Stimulated activated CD4-positive, alpha-beta T cell treated with anti-CD3 and anti-CD28 coated beads, Interleukin-15, amount 100 ng/mL, for 1 hour (primary cell): ENCODE results near the gene RBBP8.
"Not testable (repeated sequence)": the region's sequence is repeated elsewhere in the genome, so short reads cannot be mapped to it uniquely, and the experiment has no call there.

Source experiments
- DNase-seq, 2 donors: peaks; one replicate each; pipeline ENCODE4 v3.0.0-alpha.2; 2020; ENCODE audit warnings: low read depth in 1 of 2, low spot score in 1 of 2

RBBP8 gene

GRCh38 chr18:22939649-22940048 lies 6.5 kb downstream of the RBBP8 start:
- no peak for DNase-seq

DNA sequence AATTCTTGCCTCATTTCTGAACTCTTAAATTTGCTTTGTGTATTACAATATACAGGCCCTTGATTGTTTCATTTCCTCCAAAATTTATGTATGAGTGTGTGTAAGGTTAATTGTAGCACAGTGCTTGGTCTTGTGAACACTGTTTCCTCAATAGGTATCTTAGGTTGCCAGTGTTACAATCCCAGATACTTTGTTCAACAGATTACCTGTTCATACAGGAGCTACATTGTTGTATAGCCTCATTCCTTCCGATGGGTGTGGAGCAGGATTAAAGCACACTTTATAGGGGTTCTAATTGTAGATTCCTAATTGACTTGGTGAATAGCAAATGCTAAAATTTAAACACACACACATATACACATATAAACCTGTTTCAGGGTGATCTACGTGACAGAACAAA lies 10.7 kb downstream of the RBBP8 start:
- no peak for DNase-seq

- no peak for DNase-seq
Measured at GRCh38 chr18:22946217-22946616, 13.1 kb downstream of the RBBP8 start.

- DNase-seq = no peak
Measured at GRCh38 chr18:22946846-22947245, 13.7 kb downstream of the RBBP8 start.

DNA sequence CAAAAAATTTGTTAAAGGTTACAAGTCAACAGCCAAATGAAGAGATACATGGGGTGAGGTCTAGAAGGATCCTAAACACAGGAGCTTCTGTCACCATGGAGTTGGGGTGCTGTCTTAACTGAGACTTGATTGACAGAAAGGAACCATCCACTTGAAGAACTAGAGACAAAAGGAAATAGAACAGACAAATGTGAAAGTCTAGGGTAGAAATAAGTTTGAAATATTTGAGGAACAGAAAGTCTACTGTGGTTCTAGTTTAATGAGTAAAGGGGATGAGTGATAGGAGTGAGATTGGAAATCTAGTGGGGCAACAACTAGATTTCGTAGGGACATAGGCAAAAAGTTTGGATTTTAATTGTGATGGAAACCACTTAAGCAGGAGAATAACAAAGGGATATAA lies 18.7 kb downstream of the RBBP8 start:
- DNase-seq = no peak

DNA sequence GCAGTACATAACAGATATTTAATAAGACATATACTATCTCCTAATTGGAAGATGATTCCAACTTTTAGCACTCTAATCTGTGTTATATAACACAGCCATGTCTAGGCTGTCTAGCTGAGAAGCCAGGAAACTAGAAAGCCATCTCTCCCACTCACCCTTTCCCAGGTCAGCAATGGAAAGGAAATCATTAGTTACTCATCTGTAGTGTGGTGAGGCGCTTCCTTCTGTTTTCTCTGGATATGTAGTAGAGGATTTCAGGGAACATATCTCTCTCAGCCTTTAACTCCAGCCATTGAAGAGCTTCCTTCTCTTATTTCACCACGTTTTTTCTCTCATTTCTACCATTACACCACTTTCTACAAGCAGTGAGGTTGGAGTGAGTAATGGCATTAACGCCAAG lies 19.4 kb downstream of the RBBP8 start:
- no peak for DNase-seq

DNA sequence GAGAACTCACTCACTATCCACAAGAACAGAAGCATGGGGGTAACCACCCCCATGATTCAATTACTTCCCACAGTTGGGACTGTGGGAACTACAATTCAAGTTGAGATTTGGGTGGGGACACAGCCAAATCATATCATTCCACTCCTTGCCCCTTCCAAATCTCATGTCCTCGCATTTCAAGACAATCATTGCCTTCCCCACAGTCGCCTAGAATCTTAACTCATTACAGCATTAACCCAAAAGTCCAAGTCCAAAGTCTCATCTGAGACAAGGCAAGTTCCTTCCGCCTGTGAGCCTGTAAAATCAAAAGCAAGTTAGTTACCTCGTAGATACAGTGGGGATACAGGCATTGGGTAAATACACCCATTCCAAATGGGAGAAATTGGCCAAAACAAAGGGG lies 20.9 kb downstream of the RBBP8 start:
- not testable (repeated sequence) for DNase-seq

DNA sequence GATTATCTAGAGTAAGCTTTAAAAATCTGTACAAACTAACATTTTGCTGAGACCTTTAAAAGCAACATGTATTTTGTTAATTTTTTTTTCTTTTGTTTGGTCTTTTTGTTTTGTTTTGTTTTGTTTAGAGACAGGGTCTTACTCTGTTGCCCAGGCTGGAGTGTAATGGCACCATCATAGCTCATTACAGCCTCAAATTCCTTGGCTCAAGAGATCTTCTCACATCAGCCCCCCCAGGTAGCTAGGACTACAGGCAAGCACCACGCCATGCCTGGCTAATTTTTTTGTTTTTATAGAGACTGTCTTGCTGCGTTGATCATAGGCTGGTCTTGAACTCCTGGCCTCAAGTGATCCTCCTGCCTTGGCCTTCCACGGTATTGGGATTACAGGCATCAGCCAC lies 23.1 kb downstream of the RBBP8 start:
- DNase-seq = no peak

DNA sequence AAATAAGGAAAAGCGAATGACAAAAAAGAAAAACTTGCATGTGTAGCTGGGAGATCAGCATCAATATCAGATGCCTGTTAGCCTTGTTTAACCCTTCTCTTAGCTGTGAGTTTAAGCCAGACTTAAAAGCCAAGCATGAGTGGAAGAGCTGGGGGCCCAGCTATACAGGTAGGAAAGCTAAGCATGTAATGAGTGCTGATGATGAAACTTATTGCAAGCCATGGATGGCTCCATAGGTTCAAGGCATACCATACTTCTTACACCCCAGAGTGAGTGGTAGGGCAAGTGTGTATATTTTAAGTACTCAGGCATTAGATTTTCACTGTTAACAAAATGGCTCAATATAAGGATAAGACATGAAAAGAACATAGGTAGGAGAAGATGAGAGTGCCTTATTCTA lies 28.0 kb downstream of the RBBP8 start:
- no peak for DNase-seq

- DNase-seq = no peak
Measured at GRCh38 chr18:22962004-22962403, 28.9 kb downstream of the RBBP8 start.

- DNase-seq = no peak
Measured at GRCh38 chr18:22964116-22964515, 31.0 kb downstream of the RBBP8 start.

GRCh38 chr18:22964722-22965121 lies 31.6 kb downstream of the RBBP8 start:
- no peak for DNase-seq

- no peak for DNase-seq
Measured at GRCh38 chr18:22971038-22971437, 37.9 kb downstream of the RBBP8 start.

DNA sequence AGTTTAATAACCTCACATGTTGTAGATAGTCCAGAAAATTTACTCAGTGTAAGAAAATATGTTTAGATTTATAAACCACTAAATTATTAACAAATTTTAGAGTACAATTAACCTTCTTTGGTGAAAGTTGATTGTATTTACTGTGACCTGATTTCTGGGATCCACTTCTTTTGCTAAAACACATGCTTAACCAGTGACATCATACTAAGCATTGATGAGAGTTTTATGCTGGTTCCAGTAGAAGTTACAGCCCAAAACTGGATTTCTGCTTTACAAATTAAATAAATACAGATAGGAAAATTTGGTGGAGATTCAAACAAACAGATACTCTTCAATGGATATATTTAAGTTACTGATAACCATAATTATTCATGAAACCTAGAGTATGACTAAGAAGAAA lies 40.9 kb downstream of the RBBP8 start:
- DNase-seq = no peak

- DNase-seq = no peak
Measured at GRCh38 chr18:22974707-22975106, 41.6 kb downstream of the RBBP8 start.

- no peak for DNase-seq
Measured at GRCh38 chr18:22975508-22975907, 42.4 kb downstream of the RBBP8 start.

- no peak for DNase-seq
Measured at GRCh38 chr18:22977847-22978701, 44.9 kb downstream of the RBBP8 start.

- no peak for DNase-seq
Measured at GRCh38 chr18:22980394-22980793, 47.3 kb downstream of the RBBP8 start.

GRCh38 chr18:22981274-22982133 lies 48.4 kb downstream of the RBBP8 start:
- DNase-seq = no peak

DNA sequence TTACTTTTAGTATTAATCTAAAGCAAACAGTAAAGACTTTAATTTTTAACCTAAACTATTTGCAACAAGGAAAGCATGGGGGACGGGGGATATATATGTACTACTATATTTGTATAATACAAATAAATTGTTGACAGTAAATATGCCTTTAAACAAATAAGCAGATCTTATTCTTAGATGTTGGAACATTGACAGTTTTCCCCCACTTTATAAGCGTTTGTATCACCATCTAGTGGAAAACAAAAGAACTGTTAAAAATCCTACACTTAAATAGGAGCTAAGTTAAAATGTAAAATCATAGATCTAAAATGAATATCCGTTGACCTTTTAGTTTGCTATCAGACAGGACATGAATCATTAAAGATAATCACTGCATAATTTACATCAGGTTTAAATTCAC lies 50.0 kb downstream of the RBBP8 start:
- no peak for DNase-seq

GRCh38 chr18:22985250-22985649 lies 52.1 kb downstream of the RBBP8 start:
- no peak for DNase-seq

DNA sequence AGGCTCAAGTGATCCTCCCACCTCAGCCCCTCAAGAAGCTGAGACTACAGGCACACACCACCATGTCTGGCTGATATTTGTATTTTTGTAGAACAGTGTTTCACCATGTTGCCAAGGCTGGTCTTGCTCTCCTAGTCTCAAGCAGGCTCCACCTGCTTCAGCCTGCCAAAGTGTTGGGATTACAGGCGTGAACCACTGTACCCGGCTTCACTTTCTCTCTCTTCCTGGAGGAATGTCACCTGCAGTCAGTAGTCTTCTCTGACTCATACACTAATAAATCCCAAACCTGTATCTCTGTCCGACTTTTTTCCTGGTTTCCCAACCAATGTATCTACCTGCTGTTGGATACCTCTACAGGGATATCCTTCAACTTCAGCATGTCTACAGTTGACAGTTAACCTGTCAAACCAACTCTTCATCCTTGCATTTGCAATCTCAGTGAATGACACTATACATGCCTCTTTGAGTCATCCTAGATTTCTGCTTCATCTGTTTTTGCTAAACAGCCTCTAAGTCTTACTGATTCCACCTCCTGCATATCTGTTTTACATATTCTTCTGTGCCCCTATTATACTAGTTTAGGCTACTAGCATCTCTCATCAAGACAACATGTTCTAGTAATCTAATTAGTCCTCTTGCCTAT lies 54.5 kb downstream of the RBBP8 start:
- DNase-seq = no peak
